Lower leg skin (tissue), 3 donors: ENCODE results near the gene BRD1.

Experiments used
- CTCF ChIP-seq, 3 donors: fragments of 450-650 bp; IDR thresholded peaks; one replicate each; pipeline ENCODE4 v1.5.1; 2016; ENCODE audit warnings: antibody characterized with exemption in 3 of 3, mild to moderate bottlenecking in 3 of 3, moderate library complexity in 2 of 3
- POLR2A ChIP-seq, 2 donors: fragments of 450-650 bp; IDR thresholded peaks; one replicate each; pipeline ENCODE4 v1.6.1; 2016 to 2017; ENCODE audit warnings: antibody characterized with exemption in 2 of 2, mild to moderate bottlenecking in 1 of 2, moderate library complexity in 1 of 2

DNA sequence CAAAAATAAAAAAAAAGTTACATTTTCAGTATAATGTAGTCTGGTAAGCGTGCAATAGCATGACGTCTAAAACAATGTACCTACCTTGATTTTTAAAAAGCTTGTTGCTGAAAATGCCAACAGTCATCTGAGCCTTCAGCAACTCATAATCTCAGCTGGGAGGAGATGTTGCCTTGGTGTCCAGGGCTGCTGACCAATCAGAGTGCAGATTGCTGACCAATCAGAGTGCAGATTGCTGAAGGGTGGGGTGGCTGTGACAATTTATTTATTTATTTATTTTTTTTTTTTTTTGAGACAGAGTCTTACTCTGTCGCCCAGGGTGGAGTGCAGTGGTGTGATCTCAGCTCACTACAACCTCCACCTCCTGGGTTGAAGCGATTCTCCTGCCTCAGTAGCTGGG, 43.8 kb upstream of the BRD1 start:
- no peak for TF ChIP-seq CTCF (IDR thresholded peaks at IDR 0.05)
- no peak for TF ChIP-seq POLR2A (IDR thresholded peaks at IDR 0.05)
